Activated naive CD4-positive, alpha-beta T cell treated with Interleukin-2 at 50 U/mL for 16 hours (primary cell): ENCODE results near the gene CASQ2.
"Not testable (repeated sequence)": the region's sequence is repeated elsewhere in the genome, so short reads cannot be mapped to it uniquely, and the experiment has no call there.

Source experiments
- DNase-seq: peaks from one replicate; pipeline ENCODE4 v3.0.0-alpha.2; 2020

CASQ2 gene

DNA sequence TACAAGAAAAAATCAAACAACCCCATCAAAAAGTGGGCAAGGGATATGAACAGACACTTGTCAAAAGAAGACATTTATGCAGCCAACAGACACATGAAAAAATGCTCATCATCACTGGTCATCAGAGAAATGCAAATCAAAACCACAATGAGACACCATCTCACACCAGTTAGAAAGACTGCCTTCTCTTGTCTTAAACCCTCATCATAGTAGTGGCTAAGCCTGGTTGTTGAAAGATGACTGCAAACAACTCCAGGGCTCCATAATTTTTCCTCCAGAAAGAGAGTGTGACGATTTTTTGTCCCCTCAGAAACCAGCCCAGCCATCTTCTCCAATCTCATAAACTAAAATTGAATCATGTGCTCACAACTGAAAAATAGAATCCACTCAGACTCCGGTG is 12.1 kb upstream of the CASQ2 start:
- not testable (repeated sequence) for DNase-seq

DNA sequence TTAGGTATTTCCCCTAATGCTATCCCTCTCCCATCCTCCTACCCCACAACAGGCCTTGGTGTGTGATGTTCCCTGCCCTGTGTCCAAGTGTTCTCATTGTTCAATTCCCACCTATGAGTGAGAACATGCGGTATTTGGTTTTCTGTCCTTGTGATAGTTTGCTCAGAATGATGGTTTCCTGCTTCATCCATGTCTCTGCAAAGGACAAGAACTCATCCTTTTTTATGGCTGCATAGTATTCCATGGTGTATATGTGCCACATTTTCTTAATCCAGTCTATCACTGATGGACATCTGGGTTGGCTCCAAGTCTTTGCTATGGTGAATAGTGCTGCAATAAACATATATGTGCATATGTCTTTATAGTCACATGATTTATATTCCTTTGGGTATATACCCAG is 10.6 kb upstream of the CASQ2 start:
- DNase-seq = not testable (repeated sequence)

DNA sequence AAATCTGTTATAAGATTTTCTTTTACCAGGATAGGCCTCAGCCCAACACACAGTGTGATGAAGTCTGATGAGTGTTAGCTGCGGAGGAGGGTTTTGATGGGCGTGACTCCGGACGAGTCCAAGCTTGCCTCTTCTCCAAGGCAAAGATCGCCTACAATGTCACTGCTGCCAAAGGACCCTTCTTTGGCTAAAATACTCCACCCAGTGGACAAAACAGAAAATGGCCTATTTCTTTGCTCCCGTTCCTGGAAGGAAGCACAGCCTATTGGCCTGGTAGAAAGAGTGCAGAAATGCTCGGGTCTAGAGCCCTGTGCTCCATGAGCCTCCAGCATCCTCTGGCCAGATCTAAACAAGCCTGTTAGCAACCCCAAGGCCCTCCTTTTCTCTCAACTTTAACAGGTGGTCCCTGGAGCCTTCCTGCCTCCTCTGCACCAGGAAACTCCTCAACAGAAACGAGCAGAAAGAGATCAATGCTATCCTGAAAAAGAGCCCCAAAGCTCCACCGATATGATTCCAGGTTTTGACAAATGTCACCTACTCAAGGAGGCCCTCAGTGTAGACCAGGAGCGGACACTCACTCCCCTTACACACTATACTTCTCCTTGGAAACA is 3.4 kb upstream of the CASQ2 start:
- DNase-seq = no peak

DNA sequence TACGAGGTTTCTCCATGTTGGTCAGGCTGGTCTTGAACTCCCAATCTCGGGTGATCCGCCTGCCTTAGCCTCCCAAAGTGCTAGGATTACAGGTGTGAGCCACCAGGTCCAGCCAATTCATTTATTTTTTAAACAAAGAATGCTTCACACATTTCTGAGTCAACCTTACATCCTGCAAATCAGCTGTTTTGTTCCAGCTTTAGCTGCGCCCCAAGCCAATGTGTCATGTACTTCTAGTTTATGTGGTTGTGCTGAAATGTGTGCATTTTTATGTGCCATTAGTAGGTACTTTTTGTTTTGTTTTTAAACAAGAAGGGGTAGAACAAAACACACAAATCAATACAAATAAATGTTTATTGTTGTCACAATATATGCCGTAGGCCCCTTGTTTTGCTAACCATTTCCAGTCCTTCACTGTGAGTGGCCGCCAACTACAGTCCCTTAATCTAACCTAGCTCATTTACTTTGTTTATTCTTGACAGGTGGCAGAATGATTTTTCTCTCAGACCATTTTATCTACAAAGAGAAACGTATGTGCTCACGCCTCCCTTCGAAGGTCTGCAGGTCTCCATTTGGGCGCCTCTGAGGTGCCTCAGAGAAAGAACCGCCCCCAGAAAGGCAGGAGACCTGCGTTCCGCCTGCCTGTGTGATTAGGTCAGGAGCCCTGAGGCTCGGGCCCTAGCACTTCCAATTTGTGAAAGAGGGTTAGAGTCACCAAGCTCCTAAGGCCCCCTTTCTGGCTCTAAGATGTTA is 2.8 kb upstream of the CASQ2 start:
- no peak for DNase-seq

DNA sequence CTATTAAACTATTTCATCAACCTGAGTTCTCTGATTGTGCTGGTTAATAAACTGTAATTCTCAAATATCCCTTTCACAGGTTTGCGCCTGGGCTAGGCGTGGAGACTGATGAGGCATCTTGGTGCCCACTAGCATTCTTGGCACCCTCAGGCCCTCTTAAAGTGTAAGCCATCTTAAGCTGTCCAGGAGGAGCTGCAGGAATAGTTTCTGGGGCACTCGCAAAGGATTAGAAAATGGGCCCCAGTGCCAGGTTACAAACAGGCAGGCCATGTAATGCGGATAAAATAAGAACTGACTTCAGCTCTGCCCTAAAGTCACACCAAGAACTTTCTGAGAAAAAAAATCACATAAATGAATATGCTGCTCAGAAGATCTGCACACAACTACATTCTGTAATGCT is 1.1 kb downstream of the CASQ2 start:
- DNase-seq = no peak

DNA sequence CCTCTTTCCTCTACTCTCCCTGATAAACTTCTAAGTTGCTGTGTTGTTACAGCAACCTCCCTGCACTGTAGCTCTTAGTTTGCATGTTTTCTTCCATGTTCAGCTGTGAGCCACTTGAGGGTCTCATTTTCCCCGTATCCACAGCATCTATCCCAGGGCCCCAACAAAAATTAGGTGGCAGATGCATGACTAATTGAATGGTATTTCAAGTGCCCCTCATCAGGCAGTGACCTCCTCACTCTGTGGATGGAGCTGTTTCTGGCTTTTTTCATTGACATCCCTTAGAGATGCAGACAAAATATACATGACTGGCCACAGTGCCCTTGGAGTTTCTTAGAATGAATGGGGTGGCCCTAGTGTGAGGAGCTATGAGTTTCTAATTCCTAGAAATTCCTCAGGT is 3.4 kb downstream of the CASQ2 start:
- no peak for DNase-seq

DNA sequence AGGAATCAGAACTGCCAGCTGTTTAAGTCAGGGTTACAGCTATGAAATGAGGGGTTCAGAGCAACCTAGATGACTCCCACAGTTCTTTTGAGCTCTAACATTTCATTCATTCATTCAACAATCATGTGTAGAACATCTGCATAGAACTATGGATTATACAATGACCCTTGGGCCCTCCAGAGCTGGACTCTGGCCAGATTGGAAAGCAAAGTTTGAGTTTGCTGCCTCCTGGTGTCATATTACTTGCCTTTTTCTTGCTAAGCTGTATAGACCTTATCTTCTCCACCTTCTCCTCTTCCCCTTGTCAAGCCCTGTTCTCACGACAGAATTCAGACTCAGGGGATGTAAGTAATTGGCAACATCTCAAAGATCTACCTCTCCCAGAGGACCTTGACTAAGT is 4.0 kb downstream of the CASQ2 start:
- DNase-seq = no peak

DNA sequence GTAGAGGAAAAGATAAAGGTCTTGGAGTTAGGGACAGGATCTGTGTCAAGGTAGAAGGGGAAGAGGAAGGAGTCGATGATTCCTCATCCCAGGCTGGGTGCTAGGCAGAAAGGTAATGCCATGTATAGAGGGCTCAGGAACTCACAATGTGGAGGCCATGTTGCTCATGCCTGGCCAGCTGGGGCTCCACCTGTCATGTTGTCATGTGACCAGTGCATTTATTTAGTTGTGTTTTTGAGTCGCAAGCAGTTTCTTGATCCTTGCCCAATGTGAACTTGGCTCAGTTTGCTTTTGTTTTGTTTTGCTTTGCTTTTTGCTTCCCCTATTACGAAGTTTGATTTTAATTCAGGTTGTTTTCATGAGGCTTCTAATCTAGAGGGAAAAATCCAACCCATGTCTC is 5.7 kb downstream of the CASQ2 start:
- DNase-seq = no peak

DNA sequence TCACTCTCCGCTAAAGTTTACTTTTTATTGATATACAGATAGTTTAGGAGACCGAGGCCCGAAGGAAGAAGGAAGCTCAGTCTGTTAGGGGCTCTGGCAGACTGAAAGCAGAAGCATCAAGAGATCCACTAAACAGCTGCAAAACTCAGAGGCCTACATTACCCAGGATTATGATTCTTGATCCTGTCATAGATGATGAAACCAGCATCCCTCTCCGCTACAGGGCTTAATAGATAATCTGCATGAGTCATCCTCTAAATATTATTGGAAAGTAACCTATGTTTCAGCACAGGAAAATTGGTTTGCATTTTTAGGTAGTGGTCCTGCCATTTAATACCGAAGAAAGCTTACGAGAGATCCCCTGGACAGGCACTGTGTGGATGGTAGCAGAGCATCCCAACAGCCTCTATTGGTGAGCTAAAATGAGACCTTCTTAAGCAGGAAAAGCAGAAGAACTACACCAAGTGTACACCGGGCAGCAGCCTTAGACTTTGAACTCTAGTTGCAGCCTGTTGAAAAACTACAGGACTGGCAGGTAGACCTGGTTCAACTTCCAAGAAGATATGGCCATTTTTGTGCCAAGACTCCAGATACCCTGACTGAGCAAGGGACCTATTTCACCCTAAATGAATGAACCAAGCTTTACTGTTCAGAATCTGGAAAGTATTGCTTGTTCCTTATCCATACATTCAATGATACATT is 6.8 kb downstream of the CASQ2 start:
- no peak for DNase-seq

DNA sequence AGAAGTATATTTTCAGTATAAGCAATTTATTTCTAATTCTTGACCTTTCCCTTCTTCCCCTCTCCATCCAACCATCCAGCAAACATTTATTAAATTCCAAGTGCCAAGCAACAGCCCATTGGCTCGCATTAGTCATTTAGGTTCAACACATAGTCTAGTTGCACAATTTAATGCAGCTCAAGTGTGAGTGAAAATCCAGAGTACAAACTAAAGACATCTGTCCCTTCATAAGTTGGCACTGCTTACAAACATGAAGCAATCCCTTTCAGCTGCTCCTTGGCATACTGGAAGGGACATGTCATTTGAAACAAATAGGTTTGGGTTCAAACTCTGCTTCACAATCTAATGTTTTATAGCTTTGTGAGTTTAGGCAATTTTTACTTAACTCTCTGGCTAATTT is 10.7 kb downstream of the CASQ2 start:
- no peak for DNase-seq

DNA sequence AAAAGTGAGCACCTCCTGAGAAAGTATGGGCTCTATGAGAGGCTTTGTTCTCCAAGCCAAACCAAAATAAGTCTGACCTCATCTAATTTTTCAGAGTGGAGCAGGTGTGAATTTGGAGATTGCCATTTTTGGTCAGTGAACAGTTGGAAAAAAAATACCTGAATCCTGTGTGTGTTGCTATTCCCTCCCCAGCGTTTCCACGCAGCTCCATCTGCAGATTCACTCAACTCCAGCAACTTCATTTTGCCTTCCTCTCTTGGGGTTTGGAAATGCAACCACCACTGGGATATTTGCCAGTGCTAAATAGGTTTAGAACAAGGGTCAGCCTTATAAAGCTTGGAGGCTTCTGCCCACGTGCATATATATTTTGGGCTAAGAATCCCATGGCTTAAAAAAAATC is 11.2 kb downstream of the CASQ2 start:
- no peak for DNase-seq

DNA sequence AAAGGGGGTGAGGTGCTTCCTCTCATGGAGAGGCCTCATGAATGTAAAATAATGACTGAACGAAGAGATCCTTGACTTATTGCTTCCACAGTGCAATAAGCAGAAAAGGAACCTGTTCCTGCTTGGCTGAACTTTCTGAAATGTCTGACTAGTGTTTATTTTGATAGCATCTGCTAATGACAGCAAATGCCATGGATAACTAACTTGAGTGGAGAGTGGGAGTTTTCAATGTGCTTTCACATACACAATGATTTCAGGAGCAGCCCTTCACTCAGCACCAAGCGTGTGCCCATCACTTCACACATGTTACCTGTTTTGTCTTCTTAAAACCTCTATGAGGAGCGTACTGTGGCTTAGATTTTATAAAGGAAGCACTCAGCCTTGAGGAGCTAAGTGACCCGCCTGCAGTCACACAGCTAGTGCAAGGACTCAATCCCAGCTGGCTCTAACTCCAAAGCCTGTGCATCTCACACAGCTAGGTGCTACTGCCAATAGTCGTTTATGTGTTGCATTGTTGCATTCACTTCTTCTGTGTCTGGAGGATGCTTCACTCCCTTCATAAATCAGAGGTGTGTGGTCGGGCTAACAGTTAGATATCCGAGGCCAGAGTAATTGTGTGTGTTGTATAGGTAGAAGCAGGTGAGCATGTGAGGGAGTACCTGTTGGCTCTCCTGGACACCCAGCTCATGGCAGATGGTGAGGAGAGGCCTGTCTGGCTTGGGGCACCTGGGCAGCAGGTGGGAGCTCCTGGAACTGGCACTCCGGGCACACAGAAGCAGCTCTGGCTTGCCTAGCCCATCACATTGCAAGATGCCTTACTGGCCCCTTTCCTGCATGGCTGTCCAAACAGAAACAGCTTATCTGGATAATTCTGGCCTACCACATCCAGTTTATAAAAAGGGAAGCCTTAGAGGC is 12.8 kb downstream of the CASQ2 start:
- DNase-seq = no peak

DNA sequence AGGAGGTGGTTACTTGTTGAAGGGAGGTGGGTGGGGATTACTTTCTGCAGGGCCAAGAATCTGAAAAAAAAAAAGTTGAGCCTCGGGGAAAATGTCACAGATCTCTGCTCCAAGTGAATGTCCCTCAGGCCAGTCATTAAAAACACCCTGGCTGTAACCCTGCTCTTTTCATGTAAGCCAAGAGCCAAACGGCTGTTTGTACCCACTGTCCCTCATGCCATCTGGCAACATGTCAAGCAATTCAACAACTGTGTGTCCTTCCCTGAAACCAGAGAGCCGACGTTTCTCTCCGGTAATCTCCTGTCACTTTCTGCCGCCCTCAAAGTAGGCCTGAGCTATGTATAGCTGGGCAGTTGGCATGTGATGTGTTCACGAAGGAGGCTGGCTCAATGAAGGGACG is 14.7 kb downstream of the CASQ2 start:
- DNase-seq = no peak

DNA sequence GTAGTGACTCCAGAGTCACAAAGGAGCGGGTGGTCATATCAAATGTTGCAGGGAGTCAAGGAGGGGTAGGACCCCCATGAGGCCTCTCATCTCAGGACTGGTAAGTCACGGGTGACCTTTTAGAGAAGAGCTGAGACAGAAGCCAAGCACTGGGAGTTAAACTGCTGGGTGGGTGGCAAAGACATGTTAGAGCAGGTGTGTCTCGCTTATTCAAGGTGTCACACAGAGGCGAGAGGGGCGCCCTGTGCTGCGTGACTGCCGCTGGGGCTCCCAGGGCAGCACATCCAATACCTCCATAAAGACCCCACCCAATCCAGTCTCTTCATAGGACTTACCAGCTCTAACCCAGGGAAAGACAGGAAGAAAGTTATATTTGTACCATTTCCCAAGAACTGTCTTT is 15.2 kb downstream of the CASQ2 start:
- DNase-seq = no peak

DNA sequence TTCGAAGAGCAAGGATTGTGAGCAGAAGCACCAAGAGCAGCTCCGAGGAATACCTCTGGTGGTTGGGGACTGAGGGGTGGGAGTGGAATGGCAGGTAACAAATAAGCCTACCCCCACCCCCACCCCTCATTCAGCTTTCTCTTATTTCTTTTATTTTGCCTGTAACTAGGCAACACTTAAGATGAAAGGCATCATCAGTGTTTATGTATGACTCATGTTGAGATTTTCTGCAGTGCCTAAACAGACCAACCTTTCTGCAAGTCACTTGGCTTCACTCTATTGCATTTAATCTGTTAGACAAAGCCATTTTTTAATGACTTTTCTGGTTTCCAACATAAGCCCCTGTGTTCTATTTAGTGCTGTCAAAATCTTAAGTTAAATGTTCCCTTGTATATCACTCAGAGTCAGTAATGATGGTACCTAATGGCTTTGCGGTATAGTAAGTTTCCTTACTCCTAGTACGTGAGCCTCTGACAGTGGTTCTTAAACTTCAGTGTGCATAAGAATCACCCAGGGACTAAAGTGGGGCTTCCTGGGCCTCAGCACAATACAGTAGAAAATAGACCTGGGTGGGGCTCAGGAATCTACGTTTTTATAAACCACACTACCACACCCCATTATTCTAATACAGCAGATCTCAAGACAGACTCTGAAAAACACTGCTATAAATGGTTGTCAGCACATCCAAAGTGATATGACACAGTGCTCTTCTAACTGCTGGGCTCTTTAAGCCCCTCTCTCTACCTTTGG is 19.9 kb downstream of the CASQ2 start:
- DNase-seq = no peak

DNA sequence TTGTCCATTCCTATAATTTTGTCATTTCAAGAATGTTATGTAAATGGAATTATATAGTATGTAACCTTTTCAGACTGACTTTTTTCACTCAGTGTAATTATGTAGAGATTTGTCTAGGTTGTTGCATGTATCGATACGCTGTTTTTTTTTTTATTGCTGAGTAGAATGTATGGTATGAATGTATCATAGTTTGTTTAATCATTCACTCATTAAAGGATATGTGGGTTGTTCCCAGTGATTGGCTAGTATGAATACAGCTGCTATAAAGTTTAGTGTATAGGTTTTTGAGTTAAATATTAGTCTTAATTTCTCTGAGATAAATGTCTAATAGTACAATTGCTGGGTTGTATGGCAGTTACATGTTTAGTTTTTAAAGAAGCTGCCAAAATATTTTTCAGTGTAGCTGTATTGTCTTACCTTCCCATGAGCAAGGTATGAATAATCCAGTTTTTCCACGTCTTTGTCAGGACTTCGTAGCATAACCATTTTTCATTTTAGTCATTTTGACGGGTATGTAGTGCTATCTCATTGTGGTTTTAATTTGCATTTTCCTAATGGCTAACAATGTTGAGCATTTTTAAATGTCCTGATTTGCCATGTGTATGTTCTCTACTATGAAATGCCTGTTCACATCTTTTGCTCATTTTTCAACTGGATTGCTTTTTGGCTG is 22.4 kb downstream of the CASQ2 start:
- no peak for DNase-seq

DNA sequence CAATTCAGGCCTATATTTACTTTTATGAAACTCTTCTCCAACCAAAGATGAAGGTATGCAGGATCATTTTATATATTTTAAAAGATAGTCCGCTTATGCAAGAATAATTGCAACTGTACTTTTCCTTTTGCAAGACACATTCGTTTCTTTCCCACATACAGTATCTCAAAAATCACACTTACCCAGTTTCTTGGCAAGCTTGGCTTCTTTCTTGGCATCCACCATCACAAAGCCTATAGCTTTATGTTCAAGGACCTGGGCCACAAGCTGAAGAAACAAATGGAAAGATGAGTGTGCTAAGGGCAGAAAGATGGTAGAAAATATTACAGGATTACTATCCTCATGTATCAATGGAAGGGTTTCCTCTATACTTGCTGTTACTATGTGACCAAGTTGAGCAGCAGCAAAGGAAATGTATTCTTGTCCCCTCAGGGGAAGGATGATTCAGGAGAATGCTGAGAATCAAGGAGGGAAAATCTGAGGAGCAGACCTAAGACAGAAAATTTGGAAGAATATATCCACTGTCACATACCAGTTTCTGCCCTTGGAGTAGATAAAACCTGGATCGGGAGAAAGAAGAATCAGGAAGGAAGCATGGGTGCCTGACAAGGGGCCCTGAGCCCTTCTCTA is 23.8 kb downstream of the CASQ2 start:
- DNase-seq = no peak

DNA sequence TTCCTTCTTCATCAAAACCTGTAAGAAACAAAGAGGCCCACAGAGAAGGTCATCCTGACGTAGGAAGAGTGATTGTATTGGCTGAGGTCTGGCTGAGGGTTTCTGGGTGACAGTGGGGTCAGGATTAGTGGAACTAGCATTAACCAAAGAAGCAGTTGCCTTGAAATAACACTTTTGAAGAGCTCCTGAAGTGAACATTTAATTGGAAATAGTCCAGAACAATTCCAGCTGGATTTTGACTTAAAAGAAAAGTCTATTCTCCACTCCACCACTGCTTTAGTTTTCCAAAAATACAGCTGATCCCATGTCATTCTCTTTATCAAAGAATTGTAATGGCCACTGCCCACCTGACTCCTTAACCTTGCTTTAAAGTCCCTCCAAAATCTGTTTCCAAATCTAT is 27.7 kb downstream of the CASQ2 start:
- no peak for DNase-seq

DNA sequence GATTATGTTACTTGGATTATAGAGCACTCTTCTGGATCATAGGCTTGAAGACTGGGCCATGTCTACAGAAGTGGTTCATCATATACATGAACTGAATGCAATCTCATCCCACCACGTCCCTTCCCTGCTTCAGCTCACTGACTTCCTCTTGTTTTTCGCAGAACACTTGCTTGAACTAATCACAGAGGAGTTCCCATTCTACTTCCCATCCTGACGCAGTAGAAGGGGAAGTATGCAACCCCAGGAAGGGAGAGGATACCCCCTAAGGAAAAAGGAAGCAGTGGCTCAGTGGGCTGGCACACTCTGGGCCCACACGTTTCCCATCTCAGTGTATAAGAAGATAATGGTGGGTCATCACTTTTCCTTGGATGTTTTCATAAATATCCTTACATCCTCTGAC is 36.2 kb downstream of the CASQ2 start:
- DNase-seq = no peak

DNA sequence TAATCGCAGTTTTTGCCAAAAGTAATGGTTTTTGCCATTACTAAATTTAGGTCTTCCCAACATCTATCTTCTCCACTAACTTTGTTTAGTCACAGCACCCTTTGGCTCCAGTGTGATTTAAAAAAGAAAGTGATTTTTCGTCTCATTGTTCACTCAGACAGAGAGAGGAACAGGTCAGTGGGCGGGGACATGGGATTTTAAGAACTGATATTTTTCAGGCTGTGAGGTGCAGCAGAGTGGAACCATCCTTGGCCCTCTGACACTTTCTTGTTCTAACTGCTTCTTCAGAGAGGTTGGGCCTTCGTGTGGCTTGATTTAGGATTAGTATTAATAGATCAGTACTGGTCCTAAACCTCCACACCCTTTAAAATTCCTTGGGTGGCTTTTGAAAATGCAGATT is 38.8 kb downstream of the CASQ2 start:
- no peak for DNase-seq

DNA sequence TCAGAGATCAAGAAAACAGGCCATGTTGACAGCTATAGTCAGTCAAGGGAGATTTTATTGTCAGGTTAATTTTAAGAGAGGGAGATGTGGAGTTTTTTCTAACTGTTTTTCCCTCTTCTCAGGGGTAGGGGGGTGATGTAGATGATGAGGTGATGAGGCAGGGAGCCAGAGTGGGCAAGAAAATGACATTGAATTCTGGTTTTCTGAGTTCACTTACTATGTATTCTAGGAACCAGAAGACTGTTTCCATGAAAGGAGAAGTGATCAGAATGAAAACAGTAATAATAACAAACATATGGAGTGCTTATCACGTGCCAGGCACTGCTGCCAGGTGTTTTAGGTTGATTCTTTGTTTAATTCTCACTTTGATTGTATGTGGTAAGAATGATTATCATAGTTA is 40.2 kb downstream of the CASQ2 start:
- no peak for DNase-seq
